Esophagus muscularis mucosa (tissue), 4 donors: ENCODE measurements around the gene LMBRD1. TPM values are rescaled to one million over a fixed set of nuclear protein-coding genes. Genes with fewer than 3 reads are reported as not detected.

Experiments
- DNase-seq: peaks from one replicate; pipeline ENCODE4 v3.0.0-alpha.2; 2017; ENCODE audit errors: extremely low spot score
- H3K27ac ChIP-seq, 4 donors: fragments of 200-600 bp; sonication (generic); replicated peaks in 1 of 4; 1 replicate in 3 of 4; 2 replicates in 1 of 4; pipeline ENCODE4 v1.5.1; 2016 to 2019; ENCODE audit warnings: mild to moderate bottlenecking in 1 of 4
- H3K27me3 ChIP-seq, 4 donors: fragments of 200-600 bp; sonication (generic); one replicate each; pipeline versions ENCODE4 v1.5.1 to v1.6.0; 2016 to 2019
- H3K36me3 ChIP-seq, 4 donors: fragments of 200-600 bp; sonication (generic); one replicate each; pipeline ENCODE4 v1.5.1; 2016 to 2019
- H3K4me1 ChIP-seq, 4 donors: fragments of 200-600 bp; sonication (generic); one replicate each; pipeline ENCODE4 v1.5.1; 2016 to 2019
- H3K4me3 ChIP-seq, 4 donors: fragments of 200-600 bp; sonication (generic); 1 replicate in 2 of 4; 2 replicates in 2 of 4; pipeline ENCODE4 v1.5.1; 2016 to 2019; ENCODE audit warnings: mild to moderate bottlenecking in 4 of 4, moderate library complexity in 1 of 4
- H3K9me3 ChIP-seq, 4 donors: fragments of 200-600 bp; sonication (generic); 1 replicate in 3 of 4; 2 replicates in 1 of 4; pipeline ENCODE4 v1.5.1; 2016 to 2019
- CTCF ChIP-seq, 3 experiments: fragments of 200-600 bp in 2 of 3; fragments of 450-650 bp in 1 of 3; sonication (generic) in 2 of 3; IDR thresholded peaks; one replicate each; pipeline ENCODE4 v1.5.1; 2017 to 2019; ENCODE audit warnings: antibody characterized with exemption in 3 of 3, mild to moderate bottlenecking in 2 of 3, moderate library complexity in 1 of 3
- EP300 ChIP-seq: sonication (generic); formaldehyde crosslinking; IDR thresholded peaks from one replicate; pipeline ENCODE4 v1.6.1; 2017; ENCODE audit warnings: antibody characterized with exemption
- POLR2A ChIP-seq: fragments of 450-650 bp; IDR thresholded peaks from one replicate; pipeline ENCODE4 v1.6.1; 2017; ENCODE audit warnings: antibody characterized with exemption, moderate library complexity, mild to moderate bottlenecking, low read depth
- POLR2AphosphoS5 ChIP-seq, 2 donors: sonication (generic); formaldehyde crosslinking; IDR thresholded peaks; one replicate each; pipeline ENCODE4 v1.6.1; 2017; ENCODE audit warnings: antibody characterized with exemption in 2 of 2
- WGBS: methylation state at CpG from one replicate; pipeline ENCODE4 v1.1.5; 2018; 5-methylcytosine and 5-hydroxymethylcytosine counted together
- intact Hi-C: fragments of 100-400 bp; cut with DNase I; formaldehyde crosslinking; loops from one replicate; pipeline ENCODE4 v1.15.1; 2023
- total RNA-seq, 4 donors: library from RNA; depleted of rRNA; stranded (reverse); fragments of >200 nt; gene quantifications; one replicate each; pipeline versions ENCODE4 v1.1.0 to v1.2.1, GENCODE V29; 2016

The LMBRD1 gene
- total RNA-seq, result 10 to 100 TPM; 36.9 to 52.9 (median 49.5) TPM

GRCh38 chr6:69796642-69797390 is at the start of gene LMBRD1:
TSS of gene LMBRD1 (minus strand) at chr6:69797010. CDS start at chr6:69796881, 129 bp downstream.
- Histone ChIP-seq H3K36me3 (no peaks in the 10 kb centered on the region), H3K4me1 (peaks cover 12 to 47% (median 38%) of the 10 kb centered on the region in 4 donors), H3K9me3 (no peaks in the 10 kb centered on the region), H3K27ac (peak within 1 kb of the TSS; percentile 86 to 98 (median 92)), H3K4me3 (peak within 1 kb of the TSS; percentile 68 to 81 (median 76)), H3K27me3 (no peaks in the 10 kb centered on the region)
- TF ChIP-seq CTCF (IDR thresholded peaks at IDR 0.05) (peak; percentile 69 to 90 (median 72)), EP300 (no peak), POLR2AphosphoS5 (IDR thresholded peaks at IDR 0.05) (peak; percentile 76 to 79)
- WGBS, result 2% methylated on average over 16 of the region's 39 CpGs
- peak; percentile 99 for DNase-seq
- intact Hi-C loops, result loop anchor here (5.0 kb wide), 1 partner anchor 65 kb away; no protein-coding TSS in a partner anchor

- DNase-seq, result no peak
- peaks cover 0 to 8% (median 0%) of the 10 kb centered on the region in 4 donors for H3K4me1 ChIP-seq
- TF ChIP-seq POLR2AphosphoS5 (IDR thresholded peaks at IDR 0.05) (no peak), CTCF (IDR thresholded peaks at IDR 0.05) (no peak), EP300 (no peak), POLR2A (no peak)
- 77% methylated on average over 2 of the region's 2 CpGs for WGBS
- intact Hi-C loops, result no loop called here
- no peak overlapping the region for H3K27ac ChIP-seq
- no peaks in the 10 kb centered on the region for H3K27me3 ChIP-seq
- no peak overlapping the region for H3K4me3 ChIP-seq
- H3K36me3 ChIP-seq, result no peaks in the 10 kb centered on the region
- no peaks in the 10 kb centered on the region for H3K9me3 ChIP-seq
Measured at GRCh38 chr6:69846312-69846711, 49.5 kb upstream of the LMBRD1 start.

GRCh38 chr6:69843189-69843588 is 46.4 kb upstream of the LMBRD1 start:
- H3K9me3 ChIP-seq, result no peaks in the 10 kb centered on the region
- no peak overlapping the region for H3K4me3 ChIP-seq
- 93% methylated on average over 1 of the region's 1 CpG for WGBS
- no peak for TF ChIP-seq POLR2A
- H3K27me3 ChIP-seq, result no peaks in the 10 kb centered on the region
- no peak overlapping the region for H3K27ac ChIP-seq
- intact Hi-C loops, result no loop called here
- peaks cover 0 to 8% (median 0%) of the 10 kb centered on the region in 4 donors for H3K4me1 ChIP-seq
- H3K36me3 ChIP-seq, result no peaks in the 10 kb centered on the region
- DNase-seq, result no peak

- 100% methylated on average over 1 of the region's 1 CpG for WGBS
- intact Hi-C loops, result no loop called here
- Histone ChIP-seq H3K36me3 (no peaks in the 10 kb centered on the region), H3K4me1 (peaks cover 0 to 2% (median 0%) of the 10 kb centered on the region in 4 donors), H3K4me3 (no peak overlapping the region), H3K27me3 (no peaks in the 10 kb centered on the region), H3K27ac (no peak overlapping the region), H3K9me3 (no peaks in the 10 kb centered on the region)
- no peak for DNase-seq
- TF ChIP-seq POLR2A (no peak), CTCF (IDR thresholded peaks at IDR 0.05) (no peak), POLR2AphosphoS5 (IDR thresholded peaks at IDR 0.05) (no peak), EP300 (no peak)
Measured at GRCh38 chr6:69841862-69842261, 45.1 kb upstream of the LMBRD1 start.

- intact Hi-C loops, result loop anchor here (5.0 kb wide), 1 partner anchor 272 kb away; no protein-coding TSS in a partner anchor
- no peak for DNase-seq
- H3K4me1 ChIP-seq, result peaks cover 0 to 7% (median 0%) of the 10 kb centered on the region in 4 donors
- H3K9me3 ChIP-seq, result no peaks in the 10 kb centered on the region
- no peak overlapping the region for H3K27ac ChIP-seq
- H3K4me3 ChIP-seq, result no peak overlapping the region
- H3K36me3 ChIP-seq, result no peaks in the 10 kb centered on the region
- WGBS, result 10% methylated on average over 5 of the region's 5 CpGs
- peak; percentile 70 to 86 (median 84) for TF ChIP-seq CTCF (IDR thresholded peaks at IDR 0.05)
- TF ChIP-seq EP300, result no peak
- no peak for TF ChIP-seq POLR2A
- no peak for TF ChIP-seq POLR2AphosphoS5 (IDR thresholded peaks at IDR 0.05)
- no peaks in the 10 kb centered on the region for H3K27me3 ChIP-seq
Measured at GRCh38 chr6:69835414-69836179, 38.8 kb upstream of the LMBRD1 start.
